NCI-H2196 (cell line): Measurements from ENCODE around the gene EFCAB10.
A peak's percentile ranks its signal among the peaks of the same experiment; 100 is the strongest.
"Not testable (repeated sequence)": the region's sequence is repeated elsewhere in the genome, so short reads cannot be mapped to it uniquely, and the experiment has no call there.

Source experiments
- DNase-seq: peaks from one replicate; lab custom pipeline; 2025; ENCODE audit not compliant: unreplicated experiment; lab: John Stamatoyannopoulos, UW

The EFCAB10 gene

GRCh38 chr7:105599551-105599950 lies 18.3 kb upstream of the EFCAB10 start:
- no peak for DNase-seq

- DNase-seq: not testable (repeated sequence)
Observed at GRCh38 chr7:105599080-105599479, 17.8 kb upstream of the EFCAB10 start.

GRCh38 chr7:105596866-105597265 lies 15.6 kb upstream of the EFCAB10 start:
- DNase-seq: no peak

GRCh38 chr7:105594034-105594433 lies 12.7 kb upstream of the EFCAB10 start:
- DNase-seq: peak; percentile 86

GRCh38 chr7:105591522-105591921 lies 10.2 kb upstream of the EFCAB10 start:
- no peak for DNase-seq

GRCh38 chr7:105590793-105591192 lies 9.5 kb upstream of the EFCAB10 start:
- no peak for DNase-seq

GRCh38 chr7:105589356-105590077 lies 8.2 kb upstream of the EFCAB10 start:
- DNase-seq: peak; percentile 89

GRCh38 chr7:105587909-105588635 lies 6.8 kb upstream of the EFCAB10 start:
- no peak for DNase-seq

GRCh38 chr7:105585850-105586500 lies 4.7 kb upstream of the EFCAB10 start:
- DNase-seq: no peak

- DNase-seq: no peak
Observed at GRCh38 chr7:105584165-105584564, 2.9 kb upstream of the EFCAB10 start.

GRCh38 chr7:105583061-105583460 lies 1.8 kb upstream of the EFCAB10 start:
- no peak for DNase-seq

GRCh38 chr7:105580022-105580740 lies 1.1 kb downstream of the EFCAB10 start:
- DNase-seq: no peak

- DNase-seq: no peak
Observed at GRCh38 chr7:105578496-105578895, 2.8 kb downstream of the EFCAB10 start.

- DNase-seq: no peak
Observed at GRCh38 chr7:105577251-105577650, 4.0 kb downstream of the EFCAB10 start.

GRCh38 chr7:105571891-105572290 lies 9.4 kb downstream of the EFCAB10 start:
- DNase-seq: no peak

GRCh38 chr7:105567821-105568220 lies 13.5 kb downstream of the EFCAB10 start:
- no peak for DNase-seq

- DNase-seq: no peak
Observed at GRCh38 chr7:105567024-105567423, 14.3 kb downstream of the EFCAB10 start.

- DNase-seq: no peak
Observed at GRCh38 chr7:105565190-105565589, 16.1 kb downstream of the EFCAB10 start.

- no peak for DNase-seq
Observed at GRCh38 chr7:105559926-105560325, 21.4 kb downstream of the EFCAB10 start.

GRCh38 chr7:105538339-105538738 lies 43.0 kb downstream of the EFCAB10 start:
- DNase-seq: no peak

GRCh38 chr7:105532709-105533460 lies 48.4 kb downstream of the EFCAB10 start:
- DNase-seq: no peak
